Fibroblast of lung (primary cell): ENCODE measurements around the gene BMP8A.

ENCODE experiments used
- CTCF ChIP-seq, 2 donors: IDR thresholded peaks in 1 of 2; conservative IDR thresholded peaks in 1 of 2; 1 replicate in 1 of 2; 2 replicates in 1 of 2; pipeline ENCODE4 v1.5.1; 2011 to 2012; ENCODE audit warnings: low read length in 2 of 2, control low read depth in 1 of 2, inconsistent platforms in 1 of 2, low read depth in 1 of 2, mild to moderate bottlenecking in 1 of 2
- EZH2 ChIP-seq: IDR thresholded peaks from 2 replicates; pipeline ENCODE4 v1.5.1; 2012; ENCODE audit warnings: low read length, control low read depth, mild to moderate bottlenecking; ENCODE audit errors: missing control alignments

DNA sequence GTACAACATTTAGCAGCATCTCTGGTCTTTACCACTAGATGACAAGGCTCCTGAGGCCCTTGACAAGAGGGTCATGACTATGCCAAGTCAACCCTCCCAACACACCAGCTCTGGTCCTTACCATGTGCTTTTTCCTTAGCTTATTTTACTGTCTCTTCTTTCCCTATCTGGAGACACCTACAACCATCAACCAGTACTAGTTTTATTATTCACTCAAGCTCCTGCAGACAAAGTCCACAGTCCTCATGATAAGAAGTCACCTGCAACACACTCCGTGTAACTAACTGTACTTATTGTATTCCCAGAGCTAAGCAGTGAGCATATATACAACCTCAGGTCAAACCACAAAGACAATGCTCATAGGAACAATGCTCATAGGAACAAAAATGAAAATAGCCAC, 69.8 kb downstream of the BMP8A start:
- TF ChIP-seq CTCF (conservative IDR thresholded peaks at IDR 0.05 in 1 of 2, IDR thresholded peaks at IDR 0.05 in 1 of 2; ENCODE audit: low read depth in 1 of 2, low read length in 2 of 2): no peak
- TF ChIP-seq EZH2: no peak
